MM.1S (cell line): ENCODE measurements around the gene KIF17.

Source experiments
- EZH2 ChIP-seq: fragments of 300-600 bp; sonication (generic); optimal IDR thresholded peaks from 2 replicates; pipeline ENCODE3; 2017; ENCODE audit warnings: low read depth, mild to moderate bottlenecking, antibody characterized with exemption, low read length, mixed read lengths
- EZH2phosphoT487 ChIP-seq: fragments of 300-600 bp; sonication (generic); IDR thresholded peaks from 2 replicates; pipeline ENCODE4 v1.6.1; 2018; ENCODE audit warnings: antibody characterized with exemption, low read length
- TF ChIP-seq, protein P1 (sequence below): fragments of 300-600 bp; sonication (generic); IDR thresholded peaks from 2 replicates; pipeline ENCODE4 v1.5.1; 2016; ENCODE audit warnings: antibody characterized with exemption, low read length, mixed read lengths

DNA sequence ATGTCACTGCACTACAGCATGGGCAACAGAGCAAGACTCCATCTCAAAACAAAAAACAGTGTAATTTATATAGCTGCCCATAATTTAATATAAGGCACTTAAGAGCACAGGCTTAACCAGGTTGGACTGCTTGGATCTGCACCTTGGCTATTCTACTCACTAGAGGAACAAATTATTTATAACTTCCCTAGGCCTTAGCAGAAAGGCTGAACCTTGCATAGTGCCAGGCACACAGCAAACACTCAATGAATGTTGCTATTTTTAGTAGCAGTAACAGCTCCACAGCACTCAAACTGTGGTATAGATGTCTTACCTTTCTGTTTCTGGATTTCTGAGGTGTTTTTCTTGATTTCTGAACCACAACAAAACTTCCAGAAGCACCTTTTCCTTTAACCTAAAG, 49.5 kb upstream of the KIF17 start:
- TF ChIP-seq EZH2 (no peak), EZH2phosphoT487 (no peak)
- TF ChIP-seq, protein P1, sequence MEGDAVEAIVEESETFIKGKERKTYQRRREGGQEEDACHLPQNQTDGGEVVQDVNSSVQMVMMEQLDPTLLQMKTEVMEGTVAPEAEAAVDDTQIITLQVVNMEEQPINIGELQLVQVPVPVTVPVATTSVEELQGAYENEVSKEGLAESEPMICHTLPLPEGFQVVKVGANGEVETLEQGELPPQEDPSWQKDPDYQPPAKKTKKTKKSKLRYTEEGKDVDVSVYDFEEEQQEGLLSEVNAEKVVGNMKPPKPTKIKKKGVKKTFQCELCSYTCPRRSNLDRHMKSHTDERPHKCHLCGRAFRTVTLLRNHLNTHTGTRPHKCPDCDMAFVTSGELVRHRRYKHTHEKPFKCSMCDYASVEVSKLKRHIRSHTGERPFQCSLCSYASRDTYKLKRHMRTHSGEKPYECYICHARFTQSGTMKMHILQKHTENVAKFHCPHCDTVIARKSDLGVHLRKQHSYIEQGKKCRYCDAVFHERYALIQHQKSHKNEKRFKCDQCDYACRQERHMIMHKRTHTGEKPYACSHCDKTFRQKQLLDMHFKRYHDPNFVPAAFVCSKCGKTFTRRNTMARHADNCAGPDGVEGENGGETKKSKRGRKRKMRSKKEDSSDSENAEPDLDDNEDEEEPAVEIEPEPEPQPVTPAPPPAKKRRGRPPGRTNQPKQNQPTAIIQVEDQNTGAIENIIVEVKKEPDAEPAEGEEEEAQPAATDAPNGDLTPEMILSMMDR: no peak
